Fibroblast of pulmonary artery (primary cell): Measurements from ENCODE around the gene SLC12A6.
"Not testable (repeated sequence)": the region's sequence is repeated elsewhere in the genome, so short reads cannot be mapped to it uniquely, and the experiment has no call there.

Experiments used
- DNase-seq: peaks from one replicate; pipeline ENCODE4 v3.0.0-alpha.2; 2010; ENCODE audit warnings: low read depth
- H3K4me3 ChIP-seq: replicated peaks from 2 replicates; pipeline ENCODE4 v1.5.1; 2011; ENCODE audit warnings: low read depth, mild to moderate bottlenecking, control low read depth, low read length, moderate library complexity
- TF ChIP-seq, protein P1 (sequence below): IDR thresholded peaks from 2 replicates; pipeline ENCODE4 v1.5.1; 2011; ENCODE audit warnings: mild to moderate bottlenecking, control low read depth, low read length, inconsistent platforms; ENCODE audit errors: missing control alignments

SLC12A6 gene

DNA sequence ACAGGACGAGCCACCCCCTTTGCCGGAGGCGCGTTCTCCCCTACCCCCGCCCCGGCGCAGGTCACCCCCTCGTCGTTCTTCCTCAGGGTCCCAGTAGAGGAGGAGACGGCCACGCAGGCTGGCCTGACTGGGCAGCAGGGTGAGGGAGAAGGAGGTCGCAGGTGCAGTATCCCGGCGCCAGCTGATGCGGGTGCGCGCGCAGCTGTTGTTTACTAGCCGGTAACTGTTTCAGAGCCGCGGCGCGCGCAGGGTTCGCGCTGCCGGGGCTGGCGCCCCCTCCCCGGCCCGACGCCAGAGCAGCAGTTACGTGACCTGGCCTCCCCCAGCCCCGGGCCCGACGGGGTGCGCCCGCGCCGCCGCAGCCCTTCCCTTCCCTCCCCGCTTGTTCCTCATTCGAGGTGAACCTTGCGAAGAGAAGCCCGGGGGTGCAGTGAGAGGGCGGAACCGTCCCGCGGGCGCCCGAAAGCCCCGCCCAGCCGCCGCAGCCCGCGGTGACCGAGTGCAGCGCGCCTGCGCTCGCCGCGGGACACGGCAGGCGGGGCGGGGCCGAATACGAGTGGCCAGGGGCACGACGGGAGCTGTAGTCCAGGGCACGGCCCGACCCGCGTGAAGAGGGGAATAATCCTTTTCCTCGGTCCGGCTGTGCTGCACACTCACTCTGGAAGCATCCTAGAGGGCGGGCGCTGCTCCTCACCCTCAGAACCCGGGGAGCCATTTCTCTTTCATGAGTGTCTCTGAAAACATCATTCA lies at the start of gene SLC12A6:
Gene SLC12A6 (minus strand): TSS at position 225 of the 750 bp plus-strand sequence. CDS start 1,101 bp downstream, outside the sequence.
- H3K4me3 ChIP-seq: peak within 1 kb of the TSS; percentile 85
- DNase-seq: peak; percentile 89
- TF ChIP-seq, protein P1, sequence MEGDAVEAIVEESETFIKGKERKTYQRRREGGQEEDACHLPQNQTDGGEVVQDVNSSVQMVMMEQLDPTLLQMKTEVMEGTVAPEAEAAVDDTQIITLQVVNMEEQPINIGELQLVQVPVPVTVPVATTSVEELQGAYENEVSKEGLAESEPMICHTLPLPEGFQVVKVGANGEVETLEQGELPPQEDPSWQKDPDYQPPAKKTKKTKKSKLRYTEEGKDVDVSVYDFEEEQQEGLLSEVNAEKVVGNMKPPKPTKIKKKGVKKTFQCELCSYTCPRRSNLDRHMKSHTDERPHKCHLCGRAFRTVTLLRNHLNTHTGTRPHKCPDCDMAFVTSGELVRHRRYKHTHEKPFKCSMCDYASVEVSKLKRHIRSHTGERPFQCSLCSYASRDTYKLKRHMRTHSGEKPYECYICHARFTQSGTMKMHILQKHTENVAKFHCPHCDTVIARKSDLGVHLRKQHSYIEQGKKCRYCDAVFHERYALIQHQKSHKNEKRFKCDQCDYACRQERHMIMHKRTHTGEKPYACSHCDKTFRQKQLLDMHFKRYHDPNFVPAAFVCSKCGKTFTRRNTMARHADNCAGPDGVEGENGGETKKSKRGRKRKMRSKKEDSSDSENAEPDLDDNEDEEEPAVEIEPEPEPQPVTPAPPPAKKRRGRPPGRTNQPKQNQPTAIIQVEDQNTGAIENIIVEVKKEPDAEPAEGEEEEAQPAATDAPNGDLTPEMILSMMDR: no peak

DNA sequence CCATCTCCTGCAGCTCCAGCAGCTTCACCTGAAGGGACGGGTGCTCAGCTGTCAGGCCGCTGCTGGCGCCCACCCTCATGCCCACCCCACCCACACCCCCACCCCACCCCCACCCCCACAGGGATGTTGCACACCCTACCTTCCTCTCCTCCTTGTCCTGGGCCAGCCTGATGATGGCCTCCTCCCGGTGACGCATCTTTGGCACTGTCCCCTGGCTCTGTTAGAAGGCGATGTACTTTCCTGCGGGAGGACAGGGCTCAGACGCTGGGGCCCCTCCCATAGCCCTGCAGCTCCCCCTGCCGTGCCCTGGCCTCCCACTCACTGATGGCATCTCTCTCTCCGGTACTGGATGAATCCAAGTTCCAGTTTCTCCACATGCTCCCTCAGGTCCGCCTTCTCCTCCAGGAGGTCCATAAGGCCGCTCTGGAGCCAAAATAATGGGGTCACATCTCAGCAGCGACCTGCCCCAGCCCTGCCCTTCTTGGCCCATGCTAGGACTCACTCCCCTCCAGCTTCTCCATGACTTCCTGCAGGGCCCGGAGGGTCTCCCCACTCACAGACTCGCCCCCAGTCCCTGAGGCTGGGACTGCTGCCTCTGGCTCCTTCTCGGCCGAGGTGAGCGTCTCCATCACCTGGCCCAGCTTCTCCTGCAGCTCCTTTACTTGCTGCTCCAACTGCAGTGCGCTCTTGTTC lies 44.4 kb upstream of the SLC12A6 start:
- not testable (repeated sequence) for DNase-seq, H3K4me3 ChIP-seq

DNA sequence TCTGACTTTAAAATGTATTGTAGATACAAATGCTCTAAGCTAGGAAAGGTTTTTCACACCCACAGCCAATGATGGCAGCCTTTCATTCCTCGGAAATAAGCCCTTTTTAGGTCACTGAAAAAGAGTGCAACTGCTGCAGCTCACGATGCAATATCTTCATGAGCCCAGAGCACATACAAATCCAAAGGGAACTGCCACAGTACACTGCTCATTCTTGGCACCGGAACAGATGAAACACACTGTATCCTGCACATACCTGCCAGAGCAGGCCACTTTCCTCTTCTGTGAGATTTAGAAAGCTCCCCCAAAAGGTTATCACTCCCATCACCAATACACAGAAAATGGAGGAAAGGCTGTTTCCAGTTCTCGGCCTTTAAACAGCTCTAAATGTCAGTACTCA lies 42.9 kb upstream of the SLC12A6 start:
- DNase-seq, H3K4me3 ChIP-seq: not testable (repeated sequence)

DNA sequence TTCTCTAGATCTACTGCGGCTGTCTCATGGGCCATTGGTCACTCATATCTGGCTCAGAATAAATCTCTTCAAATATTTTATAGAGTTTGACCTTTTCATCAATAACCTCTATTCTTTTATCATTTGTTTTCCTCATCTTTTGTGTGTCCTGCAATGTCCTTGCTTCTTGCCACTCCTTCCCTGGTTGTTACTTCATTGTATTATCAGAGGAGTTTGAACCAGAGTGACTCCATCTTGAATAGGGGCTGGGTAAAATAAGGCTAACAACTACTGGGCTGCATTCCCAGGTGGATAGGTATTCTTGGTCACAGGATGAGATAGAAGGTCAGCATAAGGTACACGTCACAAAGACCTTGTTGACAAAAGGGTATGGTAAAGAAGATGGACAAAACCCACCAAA lies 39.3 kb upstream of the SLC12A6 start:
- H3K4me3 ChIP-seq: no peak overlapping the region
- TF ChIP-seq, protein P1: no peak
- DNase-seq: no peak

DNA sequence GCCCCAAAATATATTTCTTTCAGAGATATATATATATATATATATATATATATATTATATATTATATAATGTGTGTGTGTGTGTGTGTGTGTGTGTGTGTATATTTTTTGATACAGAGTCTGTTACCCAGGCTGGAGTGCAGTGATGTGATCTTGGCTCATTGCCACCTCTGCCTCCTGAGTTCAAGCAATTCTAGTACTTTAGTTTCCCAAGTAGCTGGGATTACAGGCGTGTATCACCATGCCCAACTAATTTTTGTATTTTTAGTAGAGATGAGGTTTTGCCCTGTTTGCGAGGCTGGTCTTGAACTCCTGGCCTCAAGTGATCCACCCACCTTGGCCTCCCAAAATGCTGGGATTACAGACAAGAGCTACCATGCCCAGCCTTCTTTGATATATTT lies 38.0 kb upstream of the SLC12A6 start:
- not testable (repeated sequence) for DNase-seq, H3K4me3 ChIP-seq

DNA sequence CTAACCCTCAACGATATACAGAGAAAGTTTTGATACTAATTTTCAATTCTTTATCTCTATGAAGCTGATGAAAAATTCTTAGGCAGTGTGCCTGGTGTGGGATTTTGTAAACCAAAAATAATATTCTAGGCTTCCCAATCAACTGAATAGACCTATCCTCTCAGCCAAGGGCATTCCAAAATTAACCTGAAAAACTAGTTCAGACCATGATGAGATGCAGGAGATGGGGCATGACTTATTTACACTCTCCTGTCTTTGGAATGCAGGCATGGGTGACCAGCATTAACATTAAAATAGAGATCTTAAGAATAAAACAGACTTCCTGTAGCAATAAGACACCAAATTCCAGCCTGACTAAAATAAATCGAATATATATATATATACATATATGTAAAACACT lies 37.2 kb upstream of the SLC12A6 start:
- H3K4me3 ChIP-seq: no peak overlapping the region
- TF ChIP-seq, protein P1: no peak
- no peak for DNase-seq

DNA sequence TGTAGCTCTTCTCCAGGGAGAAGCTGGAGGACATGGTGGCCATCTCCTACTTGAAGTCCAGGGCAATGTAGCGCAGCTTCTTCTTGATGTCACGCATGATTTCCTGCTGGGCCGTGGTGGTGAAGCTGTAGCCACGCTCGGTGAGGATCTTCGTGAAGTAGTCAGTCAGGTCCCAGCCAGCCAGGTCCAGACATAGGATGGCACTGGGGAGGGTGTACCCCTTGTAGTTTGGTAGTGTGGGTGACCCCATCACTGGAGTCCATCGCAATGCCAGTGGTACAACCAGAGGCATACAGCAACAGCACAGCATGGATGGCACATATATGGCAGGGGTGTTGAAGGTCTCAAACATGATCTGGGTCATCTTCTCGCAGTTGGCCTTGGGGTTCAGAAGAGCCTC lies 36.4 kb upstream of the SLC12A6 start:
- TF ChIP-seq, protein P1: no peak
- no peak for DNase-seq
- H3K4me3 ChIP-seq: no peak overlapping the region

DNA sequence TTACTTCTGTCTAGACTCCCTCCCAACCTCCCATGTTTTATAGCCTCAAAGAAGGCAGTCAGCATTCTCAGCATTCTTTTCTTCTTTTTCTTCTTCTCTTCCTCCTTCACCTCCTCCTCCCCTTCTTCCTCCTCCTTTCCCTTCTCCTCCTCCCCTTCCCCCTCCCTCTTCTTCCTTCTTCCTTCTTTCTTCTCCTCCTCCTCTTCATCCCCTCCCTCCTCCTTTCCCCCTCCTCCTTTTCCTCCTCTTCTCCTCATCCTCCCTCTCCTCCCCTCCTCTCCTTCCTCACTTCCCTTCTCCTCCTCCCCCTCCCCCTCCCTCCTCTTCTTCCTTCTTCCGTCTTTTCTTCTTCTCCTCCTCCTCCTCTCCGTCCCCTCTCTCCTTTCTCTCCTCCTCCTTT lies 33.1 kb upstream of the SLC12A6 start:
- DNase-seq: no peak
- no peak overlapping the region for H3K4me3 ChIP-seq
- TF ChIP-seq, protein P1: no peak
